NT2/D1 (cell line): ENCODE measurements around the gene LSM14B.

Experiments
- SUZ12 ChIP-seq: IDR thresholded peaks from 2 replicates; pipeline ENCODE4 v1.6.1; 2011; ENCODE audit not compliant: insufficient read length, insufficient read depth; ENCODE audit errors: extremely low read depth
- YY1 ChIP-seq: IDR thresholded peaks from 2 replicates; pipeline ENCODE4 v1.6.1; 2011; ENCODE audit not compliant: insufficient read length, insufficient read depth

GRCh38 chr20:62161347-62161746 is 39.1 kb downstream of the LSM14B start:
- TF ChIP-seq YY1 = no peak
- no peak for TF ChIP-seq SUZ12
